Adrenal gland (tissue), 12 donors: Measurements from ENCODE around the gene MINDY4. TPM values are rescaled to one million over a fixed set of nuclear protein-coding genes. Genes with fewer than 3 reads are reported as not detected.
A peak's percentile ranks its signal among the peaks of the same experiment; 100 is the strongest.

ENCODE experiments used
- DNase-seq, 7 donors: peaks; one replicate each; pipeline ENCODE4 v3.0.0-alpha.2; 2019 to 2020
- H3K27ac ChIP-seq, 5 donors: fragments of 200-600 bp; sonication (generic) in 4 of 5; 1 replicate in 3 of 5; 2 replicates in 2 of 5; pipeline versions ENCODE4 v1.5.1 to v1.8.0; 2016 to 2020; ENCODE audit warnings: mild to moderate bottlenecking in 1 of 5
- H3K27me3 ChIP-seq: fragments of 200-600 bp; 2 replicates; pipeline ENCODE4 v1.8.0; 2021
- H3K36me3 ChIP-seq, 2 donors: fragments of 200-600 bp; replicated peaks in 1 of 2; 1 replicate in 1 of 2; 2 replicates in 1 of 2; pipeline versions ENCODE4 v1.5.1 to v1.8.0; 2018 to 2022
- H3K4me1 ChIP-seq, 2 donors: fragments of 200-600 bp; replicated peaks in 1 of 2; 1 replicate in 1 of 2; 2 replicates in 1 of 2; pipeline versions ENCODE4 v1.5.1 to v1.8.0; 2018 to 2021
- H3K4me3 ChIP-seq, 4 donors: fragments of 200-600 bp; sonication (generic) in 3 of 4; one replicate each; pipeline ENCODE4 v1.5.1; 2016 to 2018
- H3K9me3 ChIP-seq, 3 donors: fragments of 200-600 bp; sonication (generic) in 1 of 3; replicated peaks in 1 of 3; 1 replicate in 2 of 3; 2 replicates in 1 of 3; pipeline versions ENCODE4 v1.5.1 to v1.8.0; 2016 to 2021
- CTCF ChIP-seq, 6 experiments: fragments of 450-650 bp in 4 of 6; fragments of 200-600 bp in 2 of 6; sonication (generic) in 1 of 6; IDR thresholded peaks; 1 replicate in 5 of 6; 2 replicates in 1 of 6; pipeline versions ENCODE4 v1.5.1 to v1.8.0; 2016 to 2021; ENCODE audit warnings: antibody characterized with exemption in 6 of 6, mild to moderate bottlenecking in 2 of 6, moderate library complexity in 1 of 6
- POLR2A ChIP-seq, 2 donors: fragments of 450-650 bp; IDR thresholded peaks; one replicate each; pipeline ENCODE4 v1.6.1; 2017; ENCODE audit warnings: antibody characterized with exemption in 2 of 2, mild to moderate bottlenecking in 2 of 2, moderate library complexity in 1 of 2
- WGBS, 4 donors: extraction: QIAGEN DNeasy Blood & Tissue Kit in 2 of 4; methylation state at CpG; one replicate each; pipeline versions ENCODE4 v1.1.5 to v1.1.7; 2013 to 2017; 5-methylcytosine and 5-hydroxymethylcytosine counted together
- intact Hi-C, 2 donors: fragments of 100-400 bp; cut with DNase I; formaldehyde crosslinking; loops; one replicate each; pipeline versions ENCODE4 v1.14.1 to v1.15.0; 2022 to 2023
- polyA plus RNA-seq, 3 donors: library from polyadenylated mRNA; stranded (reverse); fragments of 200-250 nt in 2 of 3; fragments of 350-450 nt in 1 of 3; fragmentation: Illumina TruSeq in 1 of 3; extraction: RNeasy Lipid Tissue Mini Kit (QIAGEN cat#74804) in 1 of 3; gene quantifications; one replicate each; pipeline ENCODE4 v1.2.3, GENCODE V29; 2013 to 2014
- total RNA-seq, 9 donors: library from RNA; depleted of rRNA in 4 of 9; stranded (reverse); fragments of >200 nt in 4 of 9; fragments of 120-200 nt in 1 of 9; fragmentation: NEBNext Ultra II Directional in 1 of 9; extraction: Animal tissue kit (Norgen Biotek cat#: 25700) in 1 of 9; gene quantifications; one replicate each; pipeline versions ENCODE4 v1.1.0 to v1.2.4, GENCODE V29; 2013 to 2023
- donor health status: healthy with polysubstance abuse.
- donor health status: Bipolar disorder and iron deficiency.
- donor health status: DM: yes; HTN: yes; CAD: no.
- donor health status: DM: no; HTN: no; CAD: no.
- donor health status: DM: no; HTN: no; CAD: no.
- donor health status: DM: yes; HTN: yes; CAD: no.

Gene MINDY4
- total and polyA plus RNA-seq, 12 donors: 4.8 to 19.9 (median 7.3) TPM

DNA sequence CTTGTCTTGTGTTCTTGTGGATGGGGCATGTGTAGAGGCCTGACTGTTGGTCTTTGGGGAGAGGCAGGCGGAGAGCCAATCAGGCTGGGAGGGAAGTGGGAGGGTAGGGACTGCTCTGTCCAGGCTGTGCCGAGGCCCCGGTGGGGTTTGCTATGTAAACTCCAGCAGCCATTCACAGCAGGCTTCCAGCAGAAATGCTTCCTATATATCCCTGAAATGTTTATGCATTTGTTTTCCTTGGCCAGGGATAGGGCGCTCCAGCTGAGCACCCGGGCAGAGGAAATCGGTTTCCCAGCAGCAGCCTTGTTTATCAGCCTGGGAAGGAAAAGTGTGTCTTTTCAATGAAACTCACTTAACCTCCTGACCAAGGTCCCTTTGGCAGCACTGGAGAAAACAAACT lies 122.1 kb downstream of the MINDY4 start:
- Histone ChIP-seq H3K9me3 (no peaks in the 10 kb centered on the region), H3K27ac (peak overlapping the region in 2 of 5 donors; percentile 34 to 48), H3K4me3 (no peak overlapping the region), H3K36me3 (no peaks in the 10 kb centered on the region), H3K4me1 (peaks cover 23 to 42% of the 10 kb centered on the region in 2 donors), H3K27me3 (no peaks in the 10 kb centered on the region)
- TF ChIP-seq POLR2A (IDR thresholded peaks at IDR 0.05) (no peak), CTCF (IDR thresholded peaks at IDR 0.05) (no peak)
- peak in 1 of 7 donors; percentile 26 for DNase-seq
- WGBS, 4 donors: 50 to 70% (median 60%) methylated on average over 6 of the region's 6 CpGs
- intact Hi-C loops: no loop called here

DNA sequence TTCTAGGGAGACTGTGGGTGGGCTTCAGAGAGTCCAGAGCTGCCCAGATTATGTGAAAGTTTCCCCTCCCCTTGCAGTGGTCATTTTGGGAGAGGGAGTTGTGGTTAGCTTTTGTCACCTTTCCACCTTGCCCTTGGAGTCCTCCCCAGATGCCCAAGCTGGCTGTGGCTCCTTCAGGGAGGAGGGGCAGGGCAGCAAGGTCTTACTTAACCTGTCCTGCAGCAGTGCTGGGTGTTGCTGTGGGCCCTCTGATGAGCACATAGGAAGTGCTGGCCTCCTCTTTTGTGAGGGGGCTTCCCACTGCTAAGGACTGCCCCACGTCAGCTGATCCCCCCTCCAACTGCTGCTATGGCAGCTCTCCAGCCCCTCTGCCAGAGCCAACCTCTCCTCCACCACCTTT lies 122.8 kb downstream of the MINDY4 start:
- H3K36me3 ChIP-seq: no peaks in the 10 kb centered on the region
- DNase-seq: no peak
- no peaks in the 10 kb centered on the region for H3K27me3 ChIP-seq
- no peaks in the 10 kb centered on the region for H3K9me3 ChIP-seq
- H3K4me1 ChIP-seq: peaks cover 25 to 41% of the 10 kb centered on the region in 2 donors
- WGBS, 4 donors: 57 to 100% (median 67%) methylated on average over 1 of the region's 1 CpG
- no peak for TF ChIP-seq CTCF (IDR thresholded peaks at IDR 0.05)
- no peak for TF ChIP-seq POLR2A (IDR thresholded peaks at IDR 0.05)
- intact Hi-C loops: no loop called here
- no peak overlapping the region for H3K4me3 ChIP-seq
- H3K27ac ChIP-seq: peak overlapping the region in 2 of 5 donors; percentile 34 to 48

DNA sequence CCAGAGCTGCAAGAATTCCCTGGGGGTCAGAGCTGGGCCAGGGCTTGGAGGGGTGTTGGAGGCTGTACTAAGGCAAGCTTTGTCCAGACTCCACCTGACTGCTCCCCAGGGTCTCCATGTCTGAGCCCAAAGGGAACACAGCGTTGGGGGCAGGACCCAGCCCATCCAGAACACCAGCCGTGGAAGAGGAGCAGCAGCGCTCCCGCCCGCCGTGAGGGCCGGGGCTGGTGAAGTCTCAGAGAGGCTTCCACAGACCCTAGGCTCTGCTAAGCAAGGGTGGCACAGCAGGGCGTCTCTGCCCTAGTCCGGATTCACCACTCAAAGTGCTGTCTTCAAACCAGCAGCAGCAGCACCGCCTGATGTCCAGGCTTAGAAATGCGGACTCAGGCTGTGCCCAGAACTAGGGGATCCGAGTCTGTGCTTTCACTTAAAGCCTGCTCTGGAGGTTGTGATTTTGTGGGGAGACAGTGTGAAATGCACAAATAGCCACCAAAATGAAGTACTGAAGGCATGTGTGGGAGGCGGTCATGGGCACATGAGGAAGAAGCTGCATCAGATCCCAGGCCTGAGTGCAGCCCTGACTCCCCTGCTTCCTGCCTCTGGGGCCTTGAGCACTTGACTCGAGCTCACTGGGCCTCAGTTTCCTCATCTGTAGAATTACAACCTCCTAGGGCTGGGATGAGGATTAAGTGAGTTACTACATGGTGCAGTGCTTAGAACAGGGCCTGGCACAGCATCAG lies 123.8 kb downstream of the MINDY4 start:
- no peak overlapping the region for H3K4me3 ChIP-seq
- H3K27ac ChIP-seq: peak overlapping the region in 1 of 5 donors; percentile 17
- no peaks in the 10 kb centered on the region for H3K9me3 ChIP-seq
- intact Hi-C loops: no loop called here
- H3K36me3 ChIP-seq: no peaks in the 10 kb centered on the region
- DNase-seq: no peak
- TF ChIP-seq CTCF (IDR thresholded peaks at IDR 0.05) (no peak), POLR2A (IDR thresholded peaks at IDR 0.05) (no peak)
- H3K27me3 ChIP-seq: no peaks in the 10 kb centered on the region
- peaks cover 25 to 38% of the 10 kb centered on the region in 2 donors for H3K4me1 ChIP-seq
- 88 to 98% (median 91%) methylated on average over 5 to 14 of the region's 14 CpGs for WGBS, 4 donors

- Histone ChIP-seq H3K4me1 (peaks cover 25 to 38% of the 10 kb centered on the region in 2 donors), H3K27me3 (no peaks in the 10 kb centered on the region), H3K36me3 (no peaks in the 10 kb centered on the region), H3K4me3 (no peak overlapping the region), H3K27ac (no peak overlapping the region), H3K9me3 (no peaks in the 10 kb centered on the region)
- intact Hi-C loops: no loop called here
- TF ChIP-seq CTCF (IDR thresholded peaks at IDR 0.05): no peak
- no peak for TF ChIP-seq POLR2A (IDR thresholded peaks at IDR 0.05)
- no peak for DNase-seq
- 82 to 93% (median 89%) methylated on average over 9 of the region's 9 CpGs for WGBS, 4 donors
Observed at GRCh38 chr7:30896036-30896435, 124.8 kb downstream of the MINDY4 start.
